GM08714 (cell line): ENCODE results near the gene CYP2A7.
"Not testable (repeated sequence)": the region's sequence is repeated elsewhere in the genome, so short reads cannot be mapped to it uniquely, and the experiment has no call there.

Experiments
- H3K4me3 ChIP-seq: fragments of 200-500 bp; sonication (Bioruptor generic); 2 replicates; pipeline ENCODE4 v1.5.1; 2014; ENCODE audit warnings: mild to moderate bottlenecking, low read length, inconsistent platforms
- ZNF274 ChIP-seq: IDR thresholded peaks from 2 replicates; pipeline ENCODE4 v1.6.1; 2012; ENCODE audit warnings: mild to moderate bottlenecking, low read depth, low read length

The CYP2A7 gene

GRCh38 chr19:40872209-40872608 is 9.8 kb downstream of the CYP2A7 start:
- H3K4me3 ChIP-seq, result no peak overlapping the region
- TF ChIP-seq ZNF274, result no peak

GRCh38 chr19:40867701-40868100 is 14.3 kb downstream of the CYP2A7 start:
- TF ChIP-seq ZNF274, result no peak
- H3K4me3 ChIP-seq, result no peak overlapping the region

- H3K4me3 ChIP-seq, result not testable (repeated sequence)
These were observed 17.1 kb downstream of the CYP2A7 start for GRCh38 chr19:40864739-40865496.

- no peak overlapping the region for H3K4me3 ChIP-seq
- no peak for TF ChIP-seq ZNF274
These were observed 19.2 kb downstream of the CYP2A7 start for GRCh38 chr19:40862785-40863184.

GRCh38 chr19:40862333-40862732 is 19.7 kb downstream of the CYP2A7 start:
- H3K4me3 ChIP-seq, result no peak overlapping the region
- no peak for TF ChIP-seq ZNF274

- H3K4me3 ChIP-seq, result no peak overlapping the region
- no peak for TF ChIP-seq ZNF274
These were observed 23.9 kb downstream of the CYP2A7 start for GRCh38 chr19:40858109-40858508.

- not testable (repeated sequence) for H3K4me3 ChIP-seq
These were observed 29.4 kb downstream of the CYP2A7 start for GRCh38 chr19:40852467-40853152.

GRCh38 chr19:40850277-40850676 is 31.8 kb downstream of the CYP2A7 start, which contains the start of gene CYP2A6:
Gene CYP2A6 (minus strand): TSS chr19:40850447. CDS start chr19:40850426, 21 bp downstream.
- not testable (repeated sequence) for H3K4me3 ChIP-seq

- not testable (repeated sequence) for H3K4me3 ChIP-seq
These were observed 35.3 kb downstream of the CYP2A7 start for GRCh38 chr19:40846722-40847121.

GRCh38 chr19:40843653-40844052 is 38.4 kb downstream of the CYP2A7 start:
- H3K4me3 ChIP-seq, result not testable (repeated sequence)

GRCh38 chr19:40842997-40843652 is 38.9 kb downstream of the CYP2A7 start:
- H3K4me3 ChIP-seq, result not testable (repeated sequence)

- not testable (repeated sequence) for H3K4me3 ChIP-seq
These were observed 40.0 kb downstream of the CYP2A7 start for GRCh38 chr19:40842012-40842411.

- H3K4me3 ChIP-seq, result not testable (repeated sequence)
These were observed 43.6 kb downstream of the CYP2A7 start for GRCh38 chr19:40838477-40838876.

- no peak overlapping the region for H3K4me3 ChIP-seq
- TF ChIP-seq ZNF274, result no peak
These were observed 45.1 kb downstream of the CYP2A7 start for GRCh38 chr19:40836754-40837429.

GRCh38 chr19:40833728-40834533 is 48.1 kb downstream of the CYP2A7 start:
- H3K4me3 ChIP-seq, result not testable (repeated sequence)

- not testable (repeated sequence) for H3K4me3 ChIP-seq
These were observed 49.6 kb downstream of the CYP2A7 start for GRCh38 chr19:40832431-40832790.
